Urinary bladder (tissue), 4 donors: Measurements from ENCODE around the gene AIFM3. TPM values are rescaled to one million over a fixed set of nuclear protein-coding genes. Genes with fewer than 3 reads are reported as not detected.

Experiments used
- DNase-seq: peaks from one replicate; pipeline ENCODE4 v3.0.0-alpha.2; 2015; ENCODE audit errors: extremely low spot score
- H3K27ac ChIP-seq: one replicate; pipeline ENCODE4 v1.5.1; 2013; ENCODE audit warnings: low read depth, mild to moderate bottlenecking, moderate library complexity
- H3K36me3 ChIP-seq: one replicate; pipeline ENCODE4 v1.6.1; 2013; ENCODE audit warnings: mild to moderate bottlenecking, moderate library complexity; ENCODE audit not compliant: insufficient read depth
- H3K4me1 ChIP-seq: one replicate; pipeline ENCODE4 v1.6.1; 2013; ENCODE audit warnings: mild to moderate bottlenecking, moderate library complexity; ENCODE audit not compliant: insufficient read depth
- H3K4me3 ChIP-seq: one replicate; pipeline ENCODE4 v1.5.1; 2013; ENCODE audit warnings: low read depth, low read length
- WGBS: extraction: QIAGEN DNeasy Blood & Tissue Kit; methylation state at CpG from one replicate; pipeline ENCODE4 v1.1.7; 2013; 5-methylcytosine and 5-hydroxymethylcytosine counted together
- polyA plus RNA-seq: library from polyadenylated mRNA; stranded (reverse); fragments of 200-250 nt; gene quantifications from one replicate; pipeline ENCODE4 v1.2.3, GENCODE V29; 2013
- total RNA-seq: library from RNA; depleted of rRNA; stranded (reverse); fragments of >200 nt; gene quantifications from one replicate; pipeline ENCODE4 v1.2.3, GENCODE V29; 2014
- donor health status: healthy with polysubstance abuse.
- donor health status: healthy.

The AIFM3 gene
- total and polyA plus RNA-seq, 2 donors = 0.53 to 2.8 TPM

DNA sequence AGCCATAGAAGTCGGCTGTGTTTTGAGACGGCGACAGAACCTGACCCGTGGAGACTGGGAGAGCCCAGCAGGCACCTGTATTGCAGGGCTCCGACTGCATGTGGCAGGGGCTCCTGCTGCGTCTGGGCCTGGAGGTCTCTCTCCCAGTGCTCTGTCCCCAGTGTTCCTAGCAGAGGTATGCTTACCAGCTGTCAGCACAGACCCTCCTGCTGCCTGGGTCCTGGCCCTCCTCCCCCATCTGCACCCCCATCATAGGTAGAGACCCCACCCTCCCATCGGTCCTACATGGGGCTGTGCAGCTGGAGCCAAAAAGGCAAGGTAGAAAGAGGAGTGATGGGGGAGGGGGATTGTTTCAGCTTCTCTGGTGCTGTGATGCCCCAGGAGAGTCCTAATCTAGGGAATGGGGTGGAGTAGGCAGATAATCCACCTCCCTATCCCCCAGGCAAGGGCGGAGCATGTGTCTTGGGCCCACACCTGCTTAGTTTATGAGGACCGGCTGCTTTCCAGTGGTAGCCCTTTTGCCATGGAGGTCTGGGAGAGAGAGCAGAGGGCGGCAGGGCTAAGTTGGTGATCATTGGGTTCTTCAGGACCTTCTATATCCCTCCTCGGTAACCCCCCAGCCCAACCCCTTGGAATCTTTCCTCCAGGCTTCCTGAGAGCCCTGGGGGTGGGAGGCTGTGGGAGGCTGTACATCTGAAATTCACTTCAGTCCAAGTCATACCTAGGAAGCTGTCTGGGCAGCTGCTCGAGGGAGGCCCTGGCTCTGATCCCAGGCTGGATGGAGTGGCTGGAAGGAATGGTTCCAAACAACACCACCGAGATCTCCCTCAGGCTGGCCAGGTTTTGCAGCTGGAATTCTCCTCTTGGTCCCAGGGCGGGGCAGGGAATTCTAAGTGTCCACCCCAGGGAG, 60.0 kb downstream of the AIFM3 start:
- Histone ChIP-seq H3K4me3 (no peak overlapping the region), H3K36me3 (no peaks in the 10 kb centered on the region), H3K27ac (no peak overlapping the region), H3K4me1 (no peaks in the 10 kb centered on the region)
- no peak for DNase-seq
- WGBS = 62% methylated on average over 14 of the region's 14 CpGs

- Histone ChIP-seq H3K36me3 (no peaks in the 10 kb centered on the region), H3K4me1 (no peaks in the 10 kb centered on the region), H3K27ac (no peak overlapping the region), H3K4me3 (no peak overlapping the region)
- WGBS = 95% methylated on average over 13 of the region's 13 CpGs
- DNase-seq = no peak
Measured at GRCh38 chr22:21028277-21029251, 61.5 kb downstream of the AIFM3 start.

DNA sequence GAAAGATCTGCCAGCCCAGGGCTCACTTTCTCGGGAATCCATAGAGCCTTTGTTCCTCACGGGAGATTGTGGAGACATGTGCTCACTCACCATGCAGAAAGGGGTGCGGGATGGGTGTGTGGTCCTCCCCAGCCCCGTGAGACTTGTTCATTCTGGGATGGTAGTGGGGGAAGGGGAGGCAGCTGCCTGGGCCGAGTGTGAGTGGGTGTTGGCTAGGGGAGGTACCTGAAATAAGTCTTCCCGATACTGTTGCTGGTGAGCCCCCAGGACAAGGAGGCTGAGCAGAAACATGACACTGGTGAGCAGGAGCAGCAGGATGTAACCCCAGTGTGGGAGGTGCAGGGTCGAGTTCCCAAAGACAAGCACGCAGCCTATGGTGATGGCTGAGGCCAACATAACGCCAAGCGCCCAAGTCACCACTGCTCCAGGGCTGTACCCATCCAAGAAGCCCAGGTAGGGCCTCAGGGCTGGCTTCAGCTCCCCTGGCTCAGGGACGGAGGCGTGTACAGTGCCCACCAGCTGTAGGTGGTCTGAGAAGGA, 62.5 kb downstream of the AIFM3 start:
- H3K27ac ChIP-seq = no peak overlapping the region
- no peaks in the 10 kb centered on the region for H3K4me1 ChIP-seq
- H3K36me3 ChIP-seq = no peaks in the 10 kb centered on the region
- 66% methylated on average over 12 of the region's 12 CpGs for WGBS
- H3K4me3 ChIP-seq = no peak overlapping the region
- no peak for DNase-seq

DNA sequence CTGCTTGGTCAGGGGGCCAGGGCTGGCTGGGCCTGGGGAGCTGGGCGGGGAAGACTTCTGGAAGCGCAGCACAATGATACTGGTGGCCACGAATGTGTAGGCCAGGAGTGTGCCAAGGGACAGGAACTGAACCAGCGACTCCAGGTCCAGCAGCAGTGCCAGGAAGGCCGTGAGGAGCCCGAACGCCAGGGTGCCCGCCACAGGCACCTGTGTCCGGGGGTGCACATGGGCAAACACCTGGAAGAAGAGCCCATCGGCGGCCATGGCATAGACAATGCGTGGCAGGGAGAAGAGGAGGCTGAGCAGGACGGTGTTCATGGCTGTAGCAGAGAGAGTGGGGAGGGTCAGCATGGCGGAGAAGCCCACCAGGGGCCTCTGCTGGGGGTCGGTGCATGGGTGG, 63.0 kb downstream of the AIFM3 start:
- WGBS = 93% methylated on average over 15 of the region's 15 CpGs
- no peaks in the 10 kb centered on the region for H3K36me3 ChIP-seq
- H3K4me3 ChIP-seq = no peak overlapping the region
- DNase-seq = no peak
- no peak overlapping the region for H3K27ac ChIP-seq
- no peaks in the 10 kb centered on the region for H3K4me1 ChIP-seq

Other genes starting within 250 kb of the AIFM3 start
- 0.16 TPM for gene SERPIND1, start 193.1 kb upstream of the AIFM3 start, total RNA-seq
- 1.2 TPM for gene SERPIND1, start 193.1 kb upstream of the AIFM3 start, polyA plus RNA-seq
- 37.1 TPM for gene PI4KA, start 108.4 kb upstream of the AIFM3 start, total RNA-seq
- gene PI4KA, start 108.4 kb upstream of the AIFM3 start, polyA plus RNA-seq = 50.9 TPM
- 7.9 TPM for gene SNAP29, start 108.2 kb upstream of the AIFM3 start, total RNA-seq
- 22.0 TPM for gene SNAP29, start 108.2 kb upstream of the AIFM3 start, polyA plus RNA-seq
- gene CRKL, start 49.8 kb upstream of the AIFM3 start, total RNA-seq = 41.8 TPM
- 34.8 TPM for gene CRKL, start 49.8 kb upstream of the AIFM3 start, polyA plus RNA-seq
- gene LZTR1, start 15.0 kb downstream of the AIFM3 start, total RNA-seq = 42.8 TPM
- gene LZTR1, start 15.0 kb downstream of the AIFM3 start, polyA plus RNA-seq = 48.1 TPM
- gene THAP7, start 34.9 kb downstream of the AIFM3 start, total RNA-seq = 17.3 TPM
- 55.0 TPM for gene THAP7, start 34.9 kb downstream of the AIFM3 start, polyA plus RNA-seq
- 0.74 TPM for gene P2RX6, start 47.9 kb downstream of the AIFM3 start, total RNA-seq
- gene P2RX6, start 47.9 kb downstream of the AIFM3 start, polyA plus RNA-seq = 0.96 TPM
- gene SLC7A4, start 65.3 kb downstream of the AIFM3 start, total RNA-seq = 0.42 TPM
- gene SLC7A4, start 65.3 kb downstream of the AIFM3 start, polyA plus RNA-seq = 1.2 TPM
- gene LRRC74B, start 78.7 kb downstream of the AIFM3 start, total RNA-seq = not detected
- gene LRRC74B, start 78.7 kb downstream of the AIFM3 start, polyA plus RNA-seq = not detected